HG02678 (cell line): ENCODE data around the gene WFS1.

Source experiments
- ATAC-seq: cut with Tn5 transposase; IDR thresholded peaks from one replicate; pipeline ENCODE4 v1.9.1; 2021; ENCODE audit warnings: mild to moderate bottlenecking, moderate library complexity; ENCODE audit not compliant: unreplicated experiment

WFS1 gene

GRCh38 chr4:6322761-6323566 is 53.3 kb downstream of the WFS1 start:
- peak; percentile 60 for ATAC-seq

GRCh38 chr4:6324461-6324998 is 54.9 kb downstream of the WFS1 start:
- no peak for ATAC-seq

GRCh38 chr4:6324999-6325787 is 55.5 kb downstream of the WFS1 start:
- no peak for ATAC-seq

GRCh38 chr4:6325788-6326290 is 56.2 kb downstream of the WFS1 start:
- ATAC-seq, result no peak

- no peak for ATAC-seq
Observed at GRCh38 chr4:6326312-6327060, 56.8 kb downstream of the WFS1 start.

- ATAC-seq, result peak; percentile 61
Observed at GRCh38 chr4:6327220-6327917, 57.7 kb downstream of the WFS1 start.

- no peak for ATAC-seq
Observed at GRCh38 chr4:6328526-6328925, 58.9 kb downstream of the WFS1 start.

GRCh38 chr4:6329478-6330383 is 60.1 kb downstream of the WFS1 start:
- ATAC-seq, result no peak

GRCh38 chr4:6330384-6330767 is 60.7 kb downstream of the WFS1 start:
- no peak for ATAC-seq

GRCh38 chr4:6331018-6331417 is 61.4 kb downstream of the WFS1 start:
- ATAC-seq, result no peak

GRCh38 chr4:6331468-6331867 is 61.8 kb downstream of the WFS1 start:
- ATAC-seq, result no peak

- no peak for ATAC-seq
Observed at GRCh38 chr4:6332042-6332668, 62.5 kb downstream of the WFS1 start.

GRCh38 chr4:6332669-6333050 is 63.0 kb downstream of the WFS1 start:
- ATAC-seq, result no peak

- no peak for ATAC-seq
Observed at GRCh38 chr4:6333301-6334202, 63.9 kb downstream of the WFS1 start.

GRCh38 chr4:6334203-6334887 is 64.7 kb downstream of the WFS1 start:
- no peak for ATAC-seq

GRCh38 chr4:6335040-6335590 is 65.5 kb downstream of the WFS1 start:
- no peak for ATAC-seq

GRCh38 chr4:6336166-6336565 is 66.5 kb downstream of the WFS1 start:
- no peak for ATAC-seq
